LoVo (cell line): ENCODE measurements around the gene PPP1R7.
"Not testable (repeated sequence)": the region's sequence is repeated elsewhere in the genome, so short reads cannot be mapped to it uniquely, and the experiment has no call there.

Experiments used
- DNase-seq: peaks from one replicate; pipeline ENCODE4 v3.0.0-alpha.2; 2016; ENCODE audit warnings: low spot score

PPP1R7 gene

DNA sequence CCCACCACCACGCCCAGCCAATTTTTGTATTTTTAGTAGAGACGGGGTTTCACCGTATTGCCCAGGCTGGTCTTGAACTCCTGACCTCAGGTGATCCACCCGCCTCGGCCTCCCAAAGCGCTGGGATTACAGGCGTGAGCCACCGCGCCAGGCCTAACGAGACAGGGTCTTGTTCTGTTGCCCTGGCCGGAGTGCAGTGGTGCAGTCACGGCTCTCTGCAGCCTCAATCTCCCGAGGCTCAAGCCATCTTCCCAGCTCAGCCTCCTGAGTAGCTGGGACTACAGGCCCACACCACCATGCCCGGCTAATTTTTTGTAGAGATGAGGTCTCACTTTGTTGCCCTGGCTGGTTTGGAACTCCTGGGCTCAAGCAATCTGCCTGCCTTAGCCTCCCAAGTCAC, 47.0 kb downstream of the PPP1R7 start:
- not testable (repeated sequence) for DNase-seq

DNA sequence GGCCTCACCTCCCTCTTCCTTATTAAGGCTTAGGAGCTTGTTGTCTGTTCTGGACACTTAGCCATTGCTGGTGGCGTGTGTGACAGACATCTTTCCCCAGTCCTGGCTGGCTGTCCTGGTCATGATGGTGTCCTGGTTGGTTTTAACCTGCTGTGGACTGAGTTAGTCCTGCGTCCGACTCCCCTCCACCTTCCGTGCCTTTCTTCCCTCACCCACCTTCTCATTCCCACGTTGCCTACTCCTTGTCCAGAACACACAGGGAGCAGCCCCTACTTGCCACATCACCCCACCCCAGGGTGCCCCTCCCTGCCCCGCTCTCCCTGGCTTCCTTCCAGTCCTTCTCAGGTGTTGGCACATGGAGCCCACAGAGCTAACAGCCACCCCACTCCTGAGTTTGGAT, 47.7 kb downstream of the PPP1R7 start:
- DNase-seq, result no peak

DNA sequence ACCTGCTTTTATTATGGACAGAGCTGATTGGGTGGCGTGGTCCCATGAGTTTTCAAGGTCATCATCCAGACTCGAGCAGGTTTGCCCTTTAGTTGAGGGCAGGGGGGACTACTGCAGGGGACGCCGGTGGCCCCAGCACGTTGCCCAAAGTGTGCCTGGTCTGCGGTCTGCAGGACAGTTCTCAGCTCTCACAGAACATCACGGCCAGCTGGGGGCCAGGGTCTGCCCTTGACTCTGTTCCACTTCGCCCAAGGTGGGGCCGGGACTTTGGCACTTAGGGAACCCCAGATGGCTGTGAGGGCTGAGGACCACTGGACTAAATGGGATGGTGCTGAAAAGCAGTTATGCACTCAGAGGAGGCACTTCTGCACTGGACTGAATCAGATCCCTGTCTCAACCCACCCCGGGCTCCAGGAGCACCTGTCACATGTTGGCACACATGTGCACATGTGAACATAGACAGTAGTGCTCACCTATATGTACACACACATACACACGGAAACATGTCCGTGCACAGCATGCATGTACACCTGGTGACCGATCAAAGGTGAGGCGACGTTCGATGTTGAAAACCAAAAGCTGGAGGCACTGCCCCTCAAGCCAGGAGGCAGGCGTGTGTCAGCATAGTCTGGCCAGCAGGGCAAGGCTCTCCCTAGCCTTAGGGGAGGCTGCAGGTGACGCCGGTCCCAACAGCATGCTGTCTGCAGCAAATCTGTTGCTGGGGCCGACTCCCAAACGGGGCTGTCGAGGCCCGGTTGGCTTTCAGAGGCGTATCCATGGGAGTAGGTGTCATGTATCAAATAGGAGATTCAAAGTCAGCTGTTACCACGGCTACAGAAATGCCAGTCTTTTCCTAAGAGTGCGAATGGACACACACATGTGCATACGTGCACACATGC, 48.4 kb downstream of the PPP1R7 start:
- no peak for DNase-seq

DNA sequence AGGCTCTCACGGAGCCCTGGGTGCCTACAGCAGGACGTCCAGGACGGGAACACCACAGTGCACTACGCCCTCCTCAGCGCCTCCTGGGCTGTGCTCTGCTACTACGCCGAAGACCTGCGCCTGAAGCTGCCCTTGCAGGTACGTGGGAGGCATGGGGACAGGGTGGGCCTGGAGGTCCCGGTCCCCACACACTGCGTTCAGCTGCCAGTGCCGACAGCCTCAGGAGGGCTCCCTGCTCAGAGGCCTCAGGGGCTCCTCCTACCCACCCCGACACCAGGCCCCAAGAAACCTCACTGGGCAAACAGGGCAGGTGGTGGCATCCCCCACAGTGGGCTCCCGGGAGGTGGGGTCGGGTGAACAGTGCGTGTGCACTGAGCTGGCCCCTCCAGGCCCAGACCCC, 49.0 kb downstream of the PPP1R7 start:
- DNase-seq, result no peak

DNA sequence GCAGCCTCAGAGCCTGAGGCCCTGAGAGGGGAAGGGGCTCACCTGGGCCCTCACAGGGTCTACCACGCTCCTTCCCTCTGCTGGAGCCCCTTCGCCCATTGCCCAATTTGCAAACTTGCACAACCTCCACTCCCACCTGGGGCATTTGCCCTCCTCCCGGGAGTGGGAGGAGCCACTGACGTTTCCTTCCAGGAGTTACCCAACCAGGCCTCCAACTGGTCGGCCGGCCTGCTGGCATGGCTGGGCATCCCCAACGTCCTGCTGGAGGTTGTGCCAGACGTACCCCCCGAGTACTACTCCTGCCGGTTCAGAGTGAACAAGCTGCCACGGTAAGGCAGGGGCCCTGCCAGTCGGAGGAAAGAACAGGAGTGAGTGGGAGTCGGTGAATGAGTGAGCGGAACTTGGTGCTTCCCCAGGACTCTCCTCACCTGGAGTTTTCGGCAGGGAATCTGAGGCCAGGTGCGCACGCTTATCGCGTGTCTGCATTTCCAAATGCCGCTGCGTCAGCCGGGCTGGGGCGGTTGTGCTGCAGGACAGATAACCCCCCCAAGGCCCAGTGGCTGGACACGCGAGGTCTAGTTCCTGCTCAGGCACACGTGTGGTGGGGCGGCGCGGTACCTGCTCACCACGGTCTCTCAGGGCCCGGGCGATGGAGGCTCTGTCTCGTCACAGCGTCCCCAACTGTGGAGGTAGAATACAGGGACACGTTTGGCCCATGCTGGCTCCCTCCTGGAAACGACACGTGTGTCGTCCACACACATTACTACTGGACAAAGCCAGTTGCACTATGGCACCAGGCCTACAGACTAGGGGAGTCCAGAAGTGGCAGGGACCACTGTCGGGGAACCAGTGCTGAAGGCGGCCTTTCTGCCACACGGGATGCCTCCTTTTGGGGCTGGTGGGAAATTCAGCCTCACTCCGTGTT, 49.9 kb downstream of the PPP1R7 start:
- no peak for DNase-seq

DNA sequence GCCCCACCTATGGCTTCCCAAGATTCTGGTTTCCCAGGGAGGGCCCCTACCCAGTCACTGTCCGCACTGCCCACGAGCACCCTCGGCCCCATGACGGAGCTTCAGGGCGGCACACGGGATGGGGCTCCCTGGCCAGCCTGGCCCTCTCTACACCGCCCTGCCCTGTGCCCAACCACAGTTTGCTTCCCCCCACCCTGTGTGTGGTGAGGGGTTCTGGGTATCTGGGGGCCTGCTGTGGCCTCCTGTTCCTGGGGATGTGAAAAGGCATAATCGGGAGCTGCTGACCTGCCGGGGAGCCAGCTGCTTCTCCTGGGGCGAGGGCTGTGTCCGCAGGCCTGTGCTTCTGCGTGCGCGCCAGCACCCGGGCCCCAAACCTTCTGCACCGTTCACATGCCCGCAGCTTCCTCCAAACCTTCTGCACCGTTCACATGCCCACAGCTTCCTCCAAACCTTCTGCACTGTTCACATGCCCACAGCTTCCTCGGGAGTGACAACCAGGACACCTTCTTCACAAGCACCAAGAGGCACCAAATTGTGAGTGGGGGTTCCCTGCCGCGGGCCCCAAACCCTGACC, 50.6 kb downstream of the PPP1R7 start:
- no peak for DNase-seq

DNA sequence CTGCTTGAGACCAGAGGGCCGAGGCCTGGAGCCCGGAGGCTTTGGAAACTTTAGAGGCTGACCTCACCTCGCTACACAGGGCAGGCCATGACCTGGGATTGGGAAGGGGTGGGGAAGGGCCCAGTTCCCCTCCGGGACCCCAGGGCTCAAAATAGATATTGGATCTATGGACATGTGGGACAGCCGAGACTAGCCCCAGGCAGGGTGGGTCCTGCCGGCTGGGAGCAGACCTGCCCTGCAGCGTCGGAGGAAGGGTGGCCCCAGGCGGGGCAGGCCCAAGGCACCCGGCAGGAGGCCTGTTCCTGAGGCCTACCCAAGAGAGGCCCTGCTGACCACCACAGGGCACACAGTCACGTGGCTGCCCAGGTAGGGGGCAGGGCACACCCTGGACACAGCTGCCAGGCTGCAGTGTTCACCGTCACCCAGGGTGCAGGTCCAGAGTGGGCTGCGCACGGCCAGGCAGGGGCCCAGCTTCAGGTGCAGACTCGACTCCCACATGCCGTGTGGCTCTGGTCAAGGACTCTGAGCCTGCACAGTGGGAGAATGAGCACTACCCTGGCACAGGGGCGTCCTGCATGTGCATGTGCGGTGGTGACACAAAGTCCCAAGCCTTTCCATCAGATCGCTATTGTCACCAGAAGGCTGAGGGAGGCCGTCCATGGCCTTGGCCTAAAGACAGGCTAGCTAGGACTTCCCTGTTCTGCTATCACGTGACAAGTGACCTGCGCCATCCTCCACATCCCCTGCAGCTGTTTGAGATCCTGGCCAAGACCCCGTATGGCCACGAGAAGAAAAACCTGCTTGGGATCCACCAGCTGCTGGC, 51.4 kb downstream of the PPP1R7 start:
- no peak for DNase-seq

DNA sequence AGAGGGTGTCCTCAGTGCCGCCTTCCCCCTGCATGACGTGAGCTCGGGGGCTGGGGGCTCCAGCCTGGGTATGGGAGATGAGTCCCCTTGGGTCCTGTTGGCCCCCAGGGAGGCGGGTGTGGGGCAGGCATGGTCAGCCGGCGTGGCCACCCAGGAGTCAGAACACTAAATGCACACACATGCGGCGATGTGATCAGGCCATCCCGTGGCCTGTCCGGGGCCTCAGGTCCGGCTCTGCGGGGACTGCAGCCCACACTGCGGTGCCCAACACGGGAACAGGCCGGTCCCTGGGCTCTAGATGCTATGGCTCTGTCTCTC, 52.0 kb downstream of the PPP1R7 start:
- DNase-seq, result no peak

DNA sequence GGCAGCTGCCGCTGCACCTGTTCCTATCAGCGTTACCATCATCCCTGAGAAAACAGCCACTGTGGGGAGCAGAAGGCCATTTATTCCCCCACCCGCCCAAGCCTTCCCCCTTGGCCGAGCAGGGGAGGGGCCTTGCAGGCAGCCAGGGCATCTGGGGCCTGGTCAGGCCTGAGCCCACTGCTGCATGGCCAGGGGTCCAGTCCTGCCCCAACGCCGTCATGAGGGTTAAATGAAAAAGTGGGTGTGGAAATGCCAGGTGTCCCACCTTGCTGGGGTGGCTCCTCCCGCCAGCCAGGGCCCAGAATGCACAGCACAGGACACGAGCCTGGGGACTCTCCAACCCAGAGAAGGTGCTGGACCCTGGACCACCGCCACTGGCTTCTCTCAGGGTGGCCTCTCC, 52.4 kb downstream of the PPP1R7 start:
- no peak for DNase-seq

DNA sequence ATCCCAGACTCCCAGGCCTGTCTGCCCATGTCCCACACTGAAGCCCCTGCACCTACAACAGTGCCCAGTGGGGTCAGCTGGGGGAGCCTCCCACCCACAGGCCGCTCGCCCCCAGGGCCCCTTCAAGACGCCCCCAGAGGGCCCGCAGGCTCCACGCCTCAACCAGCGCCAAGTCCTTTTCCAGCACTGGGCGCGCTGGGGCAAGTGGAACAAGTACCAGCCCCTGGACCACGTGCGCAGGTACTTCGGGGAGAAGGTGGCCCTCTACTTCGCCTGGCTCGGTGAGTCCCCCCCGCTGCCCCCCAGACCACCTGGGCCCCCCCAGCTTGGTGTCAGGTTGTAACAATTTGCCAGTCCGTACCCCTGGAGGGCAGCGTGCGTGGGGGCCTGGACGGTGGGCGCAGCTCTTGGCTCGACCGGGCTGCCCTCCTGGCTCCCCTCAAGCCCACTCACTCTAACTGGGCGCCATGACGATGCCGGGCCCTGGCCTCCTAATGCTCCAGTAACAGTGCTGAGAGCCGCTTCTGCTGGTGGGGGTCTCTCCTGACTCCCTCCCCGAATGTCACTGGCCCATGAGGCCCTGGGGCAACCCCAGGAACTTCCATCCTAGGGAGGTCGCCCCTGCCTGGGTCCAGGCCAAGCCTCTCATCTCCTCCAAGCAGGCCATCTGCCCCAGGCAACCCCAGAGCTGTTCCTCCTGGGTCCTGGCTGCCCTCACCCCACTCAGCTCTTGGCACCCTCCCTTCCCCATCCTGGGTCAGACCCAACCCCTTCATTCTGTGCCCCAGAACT, 53.1 kb downstream of the PPP1R7 start:
- DNase-seq, result no peak

DNA sequence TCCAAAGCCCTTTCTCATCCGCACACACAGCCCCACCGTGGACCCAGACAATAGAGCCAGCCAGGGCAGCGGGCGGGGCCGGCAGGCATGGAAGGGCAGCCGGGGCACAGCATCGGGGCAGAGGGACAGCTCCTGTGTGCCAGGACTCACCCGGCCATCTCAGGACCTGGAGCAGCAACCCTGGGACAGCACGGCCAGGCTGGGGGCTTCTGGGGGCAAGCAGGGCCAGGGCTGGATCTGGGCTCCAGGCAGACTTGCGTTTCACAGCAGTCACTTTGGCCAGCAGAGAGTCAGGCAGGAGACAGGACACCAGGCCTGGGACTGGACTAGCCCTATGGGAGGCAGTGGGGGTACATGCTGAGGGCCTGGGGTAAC, 53.7 kb downstream of the PPP1R7 start:
- DNase-seq, result no peak

DNA sequence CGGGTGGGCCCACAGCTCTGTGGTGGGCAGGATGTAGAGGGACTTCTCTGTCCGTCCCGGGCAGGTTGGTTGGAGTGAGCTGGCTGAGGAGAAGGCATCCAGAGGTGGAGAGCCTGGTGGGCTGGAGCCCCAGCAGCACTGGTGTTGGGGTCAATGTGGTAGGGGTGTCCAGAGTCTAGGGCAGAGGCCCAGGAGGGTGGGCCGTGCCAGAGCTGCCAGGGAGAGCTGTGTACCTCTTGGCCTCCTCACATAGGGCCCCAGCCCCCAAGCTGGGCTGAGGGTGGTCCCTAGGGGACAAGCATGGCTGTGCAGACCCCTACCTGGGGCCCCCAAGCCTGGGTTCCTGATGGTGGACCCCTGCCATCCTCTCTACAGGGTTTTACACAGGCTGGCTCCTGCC, 54.2 kb downstream of the PPP1R7 start:
- DNase-seq, result no peak

DNA sequence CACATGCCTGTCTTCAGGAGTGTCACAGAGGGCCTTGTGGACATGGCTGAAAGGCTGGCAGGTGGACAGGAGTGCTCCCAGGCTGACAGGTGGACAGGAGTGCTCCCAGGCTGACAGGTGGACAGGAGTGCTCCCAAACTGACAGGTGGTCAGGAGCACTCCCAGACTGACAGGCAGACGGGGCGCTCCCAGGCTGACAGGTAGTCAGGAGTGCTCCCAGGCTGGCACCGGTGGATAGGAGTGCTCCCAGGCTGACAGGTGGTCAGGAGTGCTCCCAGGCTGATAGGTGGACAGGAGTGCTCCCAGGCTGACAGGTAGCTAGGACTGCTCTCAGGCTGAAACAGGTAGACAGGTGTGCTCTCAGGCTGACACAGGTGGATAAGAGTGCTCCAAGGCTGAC, 54.8 kb downstream of the PPP1R7 start:
- no peak for DNase-seq

DNA sequence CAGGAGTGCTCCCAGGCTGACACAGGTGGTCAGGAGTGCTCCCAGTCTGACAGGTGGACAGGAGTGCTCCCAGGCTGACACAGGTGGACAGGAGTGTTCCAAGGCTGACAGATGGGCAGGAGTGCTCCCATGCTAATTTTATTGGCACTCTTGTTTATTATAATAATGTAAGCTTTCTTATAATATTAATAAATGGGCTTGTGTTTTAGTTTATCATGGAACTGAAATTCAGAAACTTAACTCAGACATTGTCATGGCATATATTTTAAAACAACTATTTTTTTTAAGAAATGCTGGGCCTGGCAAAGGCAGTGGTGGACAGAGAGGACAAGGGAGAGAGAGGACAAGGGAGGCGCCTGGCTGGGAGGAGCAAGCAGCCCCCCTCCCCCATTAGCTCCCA, 56.9 kb downstream of the PPP1R7 start:
- DNase-seq, result no peak

DNA sequence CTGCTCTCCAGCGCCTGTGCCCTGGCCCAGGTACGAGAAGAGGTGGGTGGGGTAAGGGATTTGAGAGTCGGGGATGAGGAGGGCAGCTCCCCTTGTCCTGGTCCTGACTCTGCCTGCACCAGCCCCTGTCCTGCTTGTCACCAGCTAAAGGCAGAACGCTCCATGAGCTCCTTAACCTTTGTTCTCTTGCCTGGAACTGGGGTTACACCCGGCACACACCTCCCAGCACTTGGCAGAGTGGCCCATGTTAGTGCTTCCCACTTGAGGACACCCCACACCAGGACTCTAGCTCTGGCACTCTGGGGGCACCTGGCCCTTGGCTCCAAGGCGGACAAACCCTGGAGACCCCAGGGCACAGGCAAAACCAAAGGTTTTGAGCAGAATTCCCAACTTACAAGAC, 57.4 kb downstream of the PPP1R7 start:
- DNase-seq, result no peak

DNA sequence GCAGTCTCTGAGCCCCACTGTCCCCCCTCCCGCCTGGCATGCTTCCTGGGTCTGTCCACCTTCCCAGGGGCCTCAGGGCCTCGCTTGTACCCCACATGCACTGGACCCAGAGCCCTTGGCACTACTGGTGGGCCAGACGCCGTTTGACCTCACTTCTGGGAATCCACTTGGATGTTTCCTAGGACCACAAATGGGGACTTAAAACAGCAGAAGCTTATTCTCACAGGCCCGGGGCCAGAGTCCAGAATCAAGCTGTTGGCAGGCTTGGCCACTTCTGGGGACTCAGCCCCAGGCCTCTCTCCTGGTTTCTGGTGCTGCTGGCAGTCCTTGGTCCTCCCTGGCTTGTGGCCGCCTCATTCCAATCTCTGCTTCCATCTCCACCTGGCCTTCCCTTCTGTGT, 57.8 kb downstream of the PPP1R7 start:
- no peak for DNase-seq

DNA sequence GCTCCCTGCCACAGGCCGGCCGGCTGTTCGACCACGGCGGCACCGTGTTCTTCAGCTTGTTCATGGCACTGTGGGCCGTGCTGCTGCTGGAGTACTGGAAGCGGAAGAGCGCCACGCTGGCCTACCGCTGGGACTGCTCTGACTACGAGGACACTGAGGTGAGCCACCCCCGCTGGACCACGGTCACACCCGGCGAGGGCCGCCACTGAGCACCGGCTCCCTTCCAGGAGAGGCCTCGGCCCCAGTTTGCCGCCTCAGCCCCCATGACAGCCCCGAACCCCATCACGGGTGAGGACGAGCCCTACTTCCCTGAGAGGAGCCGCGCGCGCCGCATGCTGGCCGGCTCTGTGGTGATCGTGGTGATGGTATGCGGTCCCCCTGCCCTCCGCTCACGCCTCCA, 59.0 kb downstream of the PPP1R7 start:
- DNase-seq, result no peak

DNA sequence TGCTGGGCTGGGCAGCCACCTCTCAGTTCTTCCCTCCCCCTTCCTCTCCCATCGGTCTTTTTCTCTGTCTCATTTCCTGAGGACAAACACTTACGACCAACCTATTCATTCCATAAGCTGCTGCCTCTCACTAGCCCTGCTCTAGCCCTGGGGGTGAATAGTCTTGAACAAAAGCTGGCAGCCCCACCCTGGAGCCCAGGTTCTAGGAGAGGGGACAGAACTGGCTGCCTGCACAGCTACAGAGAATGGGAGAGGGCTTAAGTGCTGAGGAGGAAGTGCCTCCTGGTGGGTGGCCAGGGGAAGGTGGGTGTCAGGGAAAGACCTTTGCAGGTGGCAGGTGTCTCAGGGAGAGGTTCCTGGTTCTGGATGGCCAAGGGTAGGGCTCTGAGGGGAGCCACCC, 61.0 kb downstream of the PPP1R7 start:
- no peak for DNase-seq

DNA sequence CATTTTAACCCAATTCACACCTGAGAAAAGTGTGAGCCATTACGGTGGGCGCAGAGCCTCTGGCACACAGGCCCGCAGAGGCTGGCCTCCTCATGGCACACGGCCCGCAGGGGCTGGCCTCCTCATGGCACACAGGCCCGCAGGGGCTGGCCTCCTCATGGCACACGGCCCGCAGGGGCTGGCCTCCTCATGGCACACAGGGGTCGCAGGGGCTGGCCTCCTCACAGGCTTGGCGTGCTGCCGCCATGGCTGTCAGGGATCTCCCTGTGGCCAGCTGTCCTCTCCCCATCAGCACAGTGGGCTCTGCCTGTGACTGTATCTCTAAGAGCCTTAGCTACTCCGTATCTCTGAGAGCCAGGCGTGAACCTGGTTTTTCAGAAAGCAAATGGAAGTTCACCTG, 62.8 kb downstream of the PPP1R7 start:
- DNase-seq, result no peak

DNA sequence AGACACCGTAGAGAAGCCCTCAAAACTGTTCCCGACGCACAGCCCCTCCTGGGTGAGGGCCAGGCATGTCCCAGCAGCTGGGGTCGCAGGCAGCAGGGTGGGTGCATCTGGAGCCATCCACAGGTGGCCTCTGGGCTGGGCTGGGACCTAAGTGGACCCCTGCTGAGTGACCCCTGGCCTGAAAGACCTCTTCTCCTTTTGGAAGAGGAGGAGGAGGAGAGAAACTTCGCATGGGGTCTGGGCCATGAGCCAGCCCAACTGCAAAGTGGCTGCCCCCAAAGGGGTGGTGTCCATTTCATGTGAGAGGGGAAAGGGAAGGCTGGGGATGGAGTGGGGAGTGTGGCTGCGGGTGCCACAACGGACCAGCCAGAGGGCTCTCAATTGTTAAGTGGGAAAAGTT, 63.3 kb downstream of the PPP1R7 start:
- DNase-seq, result no peak

DNA sequence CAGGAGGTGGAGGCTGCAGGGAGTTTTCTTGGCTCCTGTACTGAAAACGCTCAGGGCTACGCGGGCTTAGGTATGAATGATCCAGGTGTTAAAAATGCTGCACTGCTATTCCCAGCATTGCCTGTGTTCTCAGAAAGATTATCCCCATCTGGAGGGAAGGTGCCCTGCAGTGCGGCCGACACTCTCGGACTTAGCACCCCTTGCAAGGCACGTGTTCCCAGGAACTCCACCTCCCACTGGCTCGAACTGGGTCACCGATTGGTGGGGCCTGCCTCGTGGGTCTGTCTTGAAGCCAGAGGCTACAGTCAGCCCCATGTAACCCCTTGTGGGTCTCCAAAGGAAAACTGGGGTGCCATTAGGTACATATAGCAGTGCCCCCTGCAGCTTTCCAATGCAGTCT, 63.9 kb downstream of the PPP1R7 start:
- DNase-seq, result no peak
